Neural progenitor cell (in vitro differentiated cells): ENCODE data around the gene GATC.

Source experiments
- EZH2 ChIP-seq: fragments of 200-600 bp; sonication (generic); IDR thresholded peaks from 2 replicates; pipeline ENCODE4 v1.6.1; 2017; ENCODE audit warnings: antibody characterized with exemption, mild to moderate bottlenecking, moderate library complexity
- EZH2phosphoT487 ChIP-seq: fragments of 200-600 bp; sonication (generic); IDR thresholded peaks from 2 replicates; pipeline ENCODE4 v1.6.1; 2017; ENCODE audit warnings: antibody characterized with exemption
- TF ChIP-seq, protein P1 (sequence below): fragments of 200-600 bp; sonication (generic); IDR thresholded peaks from 2 replicates; pipeline ENCODE4 v1.5.1; 2017; ENCODE audit warnings: antibody characterized with exemption, mild to moderate bottlenecking

DNA sequence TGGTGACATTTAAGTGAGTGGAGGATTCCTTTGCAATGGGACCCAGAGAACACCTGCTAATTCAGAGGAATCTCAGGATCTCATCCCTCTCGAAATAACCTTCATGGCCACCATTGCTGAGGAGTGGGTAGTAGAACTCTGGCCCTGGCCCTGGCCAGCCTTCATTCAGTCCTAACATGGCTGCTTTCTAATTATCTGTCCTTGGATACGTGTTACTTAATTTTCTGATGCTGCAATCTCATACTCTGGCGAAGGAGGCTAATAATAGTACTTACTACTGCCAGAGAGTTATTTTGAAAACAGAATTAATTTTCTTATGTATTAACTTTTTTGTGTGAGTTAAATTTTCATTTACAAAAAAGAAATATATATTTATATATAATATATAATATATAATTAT is 20.4 kb upstream of the GATC start:
- TF ChIP-seq, protein P1, sequence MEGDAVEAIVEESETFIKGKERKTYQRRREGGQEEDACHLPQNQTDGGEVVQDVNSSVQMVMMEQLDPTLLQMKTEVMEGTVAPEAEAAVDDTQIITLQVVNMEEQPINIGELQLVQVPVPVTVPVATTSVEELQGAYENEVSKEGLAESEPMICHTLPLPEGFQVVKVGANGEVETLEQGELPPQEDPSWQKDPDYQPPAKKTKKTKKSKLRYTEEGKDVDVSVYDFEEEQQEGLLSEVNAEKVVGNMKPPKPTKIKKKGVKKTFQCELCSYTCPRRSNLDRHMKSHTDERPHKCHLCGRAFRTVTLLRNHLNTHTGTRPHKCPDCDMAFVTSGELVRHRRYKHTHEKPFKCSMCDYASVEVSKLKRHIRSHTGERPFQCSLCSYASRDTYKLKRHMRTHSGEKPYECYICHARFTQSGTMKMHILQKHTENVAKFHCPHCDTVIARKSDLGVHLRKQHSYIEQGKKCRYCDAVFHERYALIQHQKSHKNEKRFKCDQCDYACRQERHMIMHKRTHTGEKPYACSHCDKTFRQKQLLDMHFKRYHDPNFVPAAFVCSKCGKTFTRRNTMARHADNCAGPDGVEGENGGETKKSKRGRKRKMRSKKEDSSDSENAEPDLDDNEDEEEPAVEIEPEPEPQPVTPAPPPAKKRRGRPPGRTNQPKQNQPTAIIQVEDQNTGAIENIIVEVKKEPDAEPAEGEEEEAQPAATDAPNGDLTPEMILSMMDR = no peak
- TF ChIP-seq EZH2 (no peak), EZH2phosphoT487 (no peak)
